NCI-H128 (cell line): ENCODE results near the gene MYOM1.
"Not testable (repeated sequence)": the region's sequence is repeated elsewhere in the genome, so short reads cannot be mapped to it uniquely, and the experiment has no call there.

Source experiments
- DNase-seq: peaks from one replicate; lab custom pipeline; 2025; ENCODE audit not compliant: unreplicated experiment; lab: John Stamatoyannopoulos, UW

MYOM1 gene

DNA sequence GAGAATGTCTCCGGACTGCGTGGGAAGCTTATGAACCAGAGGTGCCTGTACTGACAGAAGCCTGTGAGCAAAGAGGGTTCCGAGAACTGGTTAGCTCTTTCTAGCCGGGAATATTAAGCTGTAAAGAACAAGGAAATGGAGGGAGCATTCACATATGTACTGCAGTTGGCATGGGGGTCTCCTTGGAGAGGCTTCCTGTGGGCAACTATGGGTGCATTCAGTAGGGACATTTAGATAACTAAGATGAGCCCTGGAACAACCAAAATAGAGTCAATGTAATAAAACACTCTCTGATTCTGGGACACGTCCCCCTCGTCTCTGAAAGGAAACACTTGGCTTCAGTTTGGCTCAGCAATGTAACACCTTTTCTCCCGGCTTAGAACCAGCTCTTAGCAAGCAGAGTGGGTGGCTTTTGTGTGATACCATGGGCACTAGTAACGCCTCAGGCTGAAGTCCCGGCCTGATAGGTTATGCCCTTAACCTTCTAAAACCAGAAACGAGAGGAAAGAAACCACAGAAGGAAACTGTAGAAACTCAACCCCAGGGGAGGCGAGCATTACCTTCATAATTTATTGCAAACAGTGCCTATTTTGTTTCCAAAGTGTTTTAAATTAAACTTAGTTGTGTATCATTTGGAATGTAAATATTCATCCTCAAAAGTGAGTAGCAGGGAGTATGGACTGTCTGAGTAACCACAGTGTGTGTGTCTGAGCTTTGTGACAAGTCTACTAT lies 158.0 kb downstream of the MYOM1 start:
- no peak for DNase-seq

GRCh38 chr18:3060667-3061580 lies 158.8 kb downstream of the MYOM1 start:
- DNase-seq = no peak

DNA sequence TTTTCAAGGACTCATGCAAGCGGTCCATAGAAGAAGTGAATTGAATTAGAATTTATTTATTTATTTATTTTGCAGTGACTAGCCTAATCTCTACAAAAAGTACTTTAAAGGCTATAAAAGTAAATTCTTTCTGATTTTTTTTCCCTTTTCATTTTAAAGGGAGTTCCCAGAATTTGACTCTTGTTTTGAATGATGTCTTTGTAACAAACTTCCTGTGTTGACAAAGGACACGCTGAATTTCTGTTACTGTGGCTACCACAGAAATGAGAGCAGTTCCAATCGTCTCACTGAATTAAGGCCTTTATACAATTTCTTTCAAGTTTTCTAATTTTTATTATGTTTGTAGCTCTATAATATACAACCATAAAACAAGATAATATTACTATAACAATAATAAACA lies 160.5 kb downstream of the MYOM1 start:
- DNase-seq = no peak

GRCh38 chr18:3058328-3059191 lies 161.2 kb downstream of the MYOM1 start:
- no peak for DNase-seq

DNA sequence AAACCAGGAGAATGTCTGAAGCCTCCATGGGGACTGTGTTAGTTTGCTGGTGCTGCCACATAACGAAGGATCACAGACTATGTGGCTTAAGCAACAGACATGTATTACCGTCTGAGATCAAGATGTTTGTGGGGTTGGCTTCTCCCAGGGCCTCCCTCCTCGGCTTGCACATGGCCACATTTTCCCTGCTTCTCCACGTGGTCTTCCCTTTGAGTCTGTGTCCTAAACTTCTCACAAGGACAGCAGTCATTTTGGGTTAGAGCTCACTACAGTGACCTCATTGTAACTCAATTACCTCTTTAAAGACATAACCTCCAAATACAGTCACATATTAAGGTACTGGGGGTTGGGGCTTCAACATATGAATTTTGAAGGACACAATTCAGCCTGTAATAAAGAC lies 162.2 kb downstream of the MYOM1 start:
- no peak for DNase-seq

DNA sequence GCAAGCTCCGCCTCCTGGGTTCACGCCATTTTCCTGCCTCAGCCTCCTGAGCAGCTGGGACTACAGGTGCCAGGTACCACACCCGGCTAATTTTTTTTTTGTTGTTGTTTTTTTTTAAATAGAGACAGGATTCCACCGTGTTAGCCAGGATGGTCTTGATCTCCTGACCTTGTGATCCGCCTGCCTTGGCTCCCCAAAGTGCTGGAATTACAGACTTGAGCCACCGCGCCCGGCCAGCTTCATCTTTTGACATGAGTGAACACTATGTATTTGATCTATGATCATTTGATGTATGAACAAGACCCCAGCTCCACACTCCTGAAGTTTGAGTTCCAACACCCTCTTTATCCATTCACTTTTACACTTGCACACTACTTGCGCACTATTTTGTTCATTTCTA lies 163.5 kb downstream of the MYOM1 start:
- no peak for DNase-seq

- no peak for DNase-seq
These were observed 164.0 kb downstream of the MYOM1 start for GRCh38 chr18:3055816-3056215.

DNA sequence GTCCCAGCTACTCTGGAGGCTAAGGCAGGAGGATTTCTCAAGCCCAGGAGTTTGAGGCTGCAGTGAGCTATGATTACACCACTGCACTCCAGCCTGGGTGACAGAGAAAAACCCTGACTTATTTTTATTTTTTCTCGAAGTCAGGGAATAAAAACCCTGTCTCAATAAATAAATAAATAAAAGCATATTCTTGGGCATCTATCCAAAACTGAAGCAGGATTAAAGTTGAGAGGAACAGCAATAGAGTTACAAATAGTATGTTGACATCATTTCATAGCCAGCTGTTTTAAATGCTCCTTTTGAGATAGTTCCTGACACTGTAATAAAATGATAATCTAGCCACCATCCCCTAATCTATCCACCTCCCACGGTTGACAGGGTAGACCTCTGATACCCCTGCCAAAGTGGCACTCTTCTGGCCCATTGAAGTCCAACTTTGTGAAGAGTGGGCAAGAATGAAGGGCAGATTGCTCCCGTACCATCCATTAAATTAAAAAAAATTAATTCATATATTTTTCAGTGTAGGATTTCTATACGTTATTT lies 164.5 kb downstream of the MYOM1 start:
- DNase-seq = no peak

DNA sequence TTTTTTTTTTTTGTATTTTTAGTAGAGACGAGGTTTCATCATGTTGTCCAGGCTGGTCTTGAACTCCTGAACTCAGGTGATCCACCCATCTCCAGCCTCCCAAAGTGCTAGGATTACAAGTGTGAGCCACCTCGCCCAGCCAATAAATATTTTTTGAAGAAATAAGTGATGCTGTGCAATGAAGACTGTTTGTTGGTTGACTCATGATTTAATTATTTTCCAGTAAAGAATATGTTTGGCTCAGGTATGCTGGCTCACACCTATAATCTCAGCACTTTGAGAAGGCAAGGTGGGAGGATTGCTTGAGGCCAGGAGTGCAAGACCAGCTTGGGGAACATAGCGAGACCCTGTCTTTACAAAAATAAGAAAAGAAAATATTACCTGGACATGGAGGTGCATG lies 165.0 kb downstream of the MYOM1 start:
- DNase-seq = no peak

DNA sequence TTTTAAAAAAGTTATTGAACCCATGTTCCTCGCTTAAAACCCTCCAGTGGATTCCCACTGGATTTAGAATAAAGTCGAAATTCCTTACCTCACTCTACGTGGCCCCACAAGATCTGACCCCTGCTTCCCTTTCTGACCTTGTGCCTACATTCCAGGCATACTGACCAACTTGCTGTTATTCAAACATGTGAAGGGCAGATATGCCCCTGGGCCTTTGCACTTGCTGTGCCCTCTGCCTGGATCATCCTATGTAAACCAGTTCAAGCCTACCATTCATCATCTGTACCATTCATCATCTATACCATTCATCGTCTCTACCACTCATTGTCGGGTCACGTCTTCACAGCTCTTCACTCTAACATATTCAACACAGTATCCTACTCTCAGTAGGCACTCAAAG lies 165.6 kb downstream of the MYOM1 start:
- DNase-seq = no peak

GRCh38 chr18:3053081-3053480 lies 166.7 kb downstream of the MYOM1 start:
- no peak for DNase-seq

- no peak for DNase-seq
These were observed 167.4 kb downstream of the MYOM1 start for GRCh38 chr18:3052411-3052758.

GRCh38 chr18:3051718-3052410 lies 167.9 kb downstream of the MYOM1 start:
- no peak for DNase-seq

- DNase-seq = not testable (repeated sequence)
These were observed 169.8 kb downstream of the MYOM1 start for GRCh38 chr18:3049897-3050454.

GRCh38 chr18:3048820-3049349 lies 170.9 kb downstream of the MYOM1 start:
- DNase-seq = no peak

DNA sequence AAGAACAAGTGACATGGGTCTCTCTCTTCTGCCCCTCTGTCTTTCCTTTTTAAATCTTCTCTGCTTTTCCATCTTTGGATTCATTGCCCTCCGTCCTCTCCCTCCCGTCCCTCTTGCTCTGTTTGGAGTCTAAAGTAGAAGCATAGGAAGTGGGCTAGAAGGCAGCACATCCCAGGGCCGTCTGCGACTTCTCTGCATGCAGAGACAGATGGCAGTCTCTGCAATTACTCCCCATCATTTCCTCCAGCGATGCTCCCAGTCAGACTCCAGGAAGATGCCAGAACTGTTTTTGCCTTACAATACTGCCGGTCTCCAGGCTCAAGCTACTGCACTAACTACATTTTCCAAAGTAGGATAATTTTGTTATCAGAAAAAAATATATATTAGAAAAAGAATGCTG lies 171.6 kb downstream of the MYOM1 start:
- no peak for DNase-seq

DNA sequence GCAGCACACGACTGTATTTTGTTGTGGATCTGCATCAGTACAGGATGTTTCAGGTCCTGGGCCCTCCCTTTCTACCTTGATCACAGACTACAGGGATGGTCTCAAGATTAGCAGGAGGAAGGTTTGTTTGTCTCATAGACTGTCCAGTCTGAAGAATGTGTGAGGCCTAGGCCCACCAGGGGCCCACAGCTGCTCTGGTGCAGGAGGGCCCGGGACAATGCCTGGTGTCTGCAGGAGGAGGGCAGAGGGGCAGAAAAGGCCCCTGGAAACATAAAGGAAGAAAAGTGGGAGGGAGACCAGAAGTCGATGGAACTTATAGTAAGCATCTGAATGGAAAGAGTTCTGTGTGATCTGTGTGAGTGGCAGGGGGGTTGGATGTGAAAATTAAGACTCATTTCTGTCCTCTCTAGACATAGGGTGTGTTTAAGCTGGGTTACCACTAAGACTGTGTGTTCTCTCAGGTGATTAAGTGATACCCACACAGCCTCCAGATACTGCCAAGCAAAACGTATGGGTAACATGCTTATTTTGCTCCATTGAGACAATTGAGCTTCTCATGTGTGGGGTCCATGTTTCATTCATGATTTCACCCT lies 173.5 kb downstream of the MYOM1 start:
- DNase-seq = no peak

DNA sequence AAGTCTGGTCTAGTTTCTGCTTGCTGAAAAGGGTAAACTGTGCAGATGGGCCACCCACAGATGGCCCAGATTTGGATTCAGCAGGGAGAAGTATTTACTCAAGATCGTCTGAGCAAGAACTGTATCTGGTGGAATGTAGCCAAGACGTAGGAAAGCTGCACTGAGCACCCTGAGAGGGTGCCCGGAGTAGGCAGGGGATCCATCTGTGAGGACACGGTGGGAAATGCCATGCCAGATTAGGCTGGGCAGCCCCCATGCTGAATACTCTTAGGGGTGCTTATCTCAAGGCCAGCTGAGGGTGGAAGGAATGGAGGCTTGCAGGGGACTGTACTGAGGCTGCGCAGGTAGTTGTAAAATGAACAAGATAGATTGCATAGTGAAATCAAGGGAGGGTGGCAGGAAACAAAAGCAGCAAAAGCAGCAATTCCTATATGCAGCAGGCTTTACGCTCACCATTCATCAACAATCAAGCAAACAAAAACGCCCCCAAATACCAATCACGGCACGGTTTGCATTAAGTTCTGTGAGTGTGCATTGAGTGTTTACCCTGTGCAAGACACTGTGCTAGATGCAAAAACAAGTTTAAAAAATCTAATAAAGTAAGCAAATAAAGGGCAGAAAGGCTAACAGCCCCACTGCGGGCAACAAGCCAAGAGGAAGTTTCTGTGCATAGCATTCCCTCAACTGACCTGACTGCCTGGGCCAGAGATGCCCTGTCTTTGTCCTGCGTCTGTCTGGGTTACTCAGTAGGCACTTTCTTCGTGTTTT lies 174.7 kb downstream of the MYOM1 start:
- DNase-seq = no peak

GRCh38 chr18:3042379-3042778 lies 177.4 kb downstream of the MYOM1 start:
- DNase-seq = no peak
